ENCODE measurements around the gene SLC12A5.

- TF ChIP-seq CTCF (IDR thresholded peaks at IDR 0.05) (no peak), EP300 (IDR thresholded peaks at IDR 0.05) (no peak), POLR2A (IDR thresholded peaks at IDR 0.05) (no peak)
Observed at GRCh38 chr20:46071573-46071972, 42.6 kb downstream of the SLC12A5 start.

Measured in stomach (tissue), 4 donors.